NCI-H2107 treated with DMSO at 0.1 percent for 48 hours (cell line): ENCODE data around the gene CYP21A2.
"Not testable (repeated sequence)": the region's sequence is repeated elsewhere in the genome, so short reads cannot be mapped to it uniquely, and the experiment has no call there.

ENCODE experiments used
- DNase-seq: peaks from one replicate; lab custom pipeline; 2025; ENCODE audit not compliant: unreplicated experiment; lab: John Stamatoyannopoulos, UW

Gene CYP21A2

DNA sequence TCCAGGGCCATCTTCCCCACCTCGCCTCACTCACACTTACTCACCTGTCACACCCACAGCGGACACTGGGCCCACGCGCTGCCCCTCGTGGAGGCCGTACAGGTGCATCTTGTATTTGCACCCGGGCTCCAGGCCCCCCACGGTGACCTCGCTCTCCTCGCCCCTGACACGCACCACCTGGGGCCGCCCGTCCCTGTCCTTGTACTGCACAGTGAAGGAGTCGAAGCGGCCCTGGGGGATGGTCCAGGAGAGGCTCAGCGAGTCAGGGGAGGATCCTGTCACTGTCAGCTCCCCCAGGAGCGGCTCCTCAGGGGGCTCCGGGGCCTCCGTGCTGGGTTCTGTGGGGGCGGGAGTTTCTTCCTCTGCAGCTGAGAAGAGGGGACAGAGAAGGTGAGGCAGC is 14.4 kb downstream of the CYP21A2 start:
- not testable (repeated sequence) for DNase-seq

DNA sequence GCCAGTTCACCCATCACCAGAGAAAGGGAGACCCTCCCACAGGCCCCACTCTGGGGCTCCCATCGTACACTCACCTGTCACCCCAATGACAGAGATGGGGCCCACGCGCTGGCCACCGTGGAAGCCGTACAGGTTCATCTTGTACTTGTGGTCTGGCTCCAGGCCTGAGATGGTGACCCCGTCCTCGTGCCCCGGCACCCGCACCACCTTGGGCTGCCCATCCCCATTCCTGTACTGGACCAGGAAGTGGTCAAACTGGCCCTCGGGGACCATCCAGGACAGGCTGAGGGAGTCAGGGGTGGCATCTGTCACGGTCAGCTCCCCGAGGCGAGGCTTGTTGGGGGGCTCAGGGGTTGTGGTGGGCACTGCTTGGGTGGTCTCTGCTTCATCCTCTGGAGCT is 15.1 kb downstream of the CYP21A2 start:
- DNase-seq, result not testable (repeated sequence)

DNA sequence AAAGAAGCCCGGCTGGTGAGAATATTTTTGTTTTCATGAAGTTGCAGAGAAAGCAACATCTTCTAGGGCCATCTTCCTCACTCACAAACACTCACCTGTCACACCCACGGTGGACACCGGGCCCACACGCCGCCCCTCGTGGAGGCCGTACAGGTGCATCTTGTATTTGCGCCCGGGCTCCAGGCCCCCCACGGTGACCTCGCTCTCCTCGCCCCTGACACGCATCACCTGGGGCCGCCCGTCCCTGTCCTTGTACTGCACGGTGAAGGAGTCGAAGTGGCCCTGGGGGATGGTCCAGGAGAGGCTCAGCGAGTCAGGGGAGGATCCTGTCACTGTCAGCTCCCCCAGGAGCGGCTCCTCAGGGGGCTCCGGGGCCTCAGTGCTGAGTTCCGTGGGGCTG is 17.5 kb downstream of the CYP21A2 start:
- DNase-seq, result not testable (repeated sequence)

DNA sequence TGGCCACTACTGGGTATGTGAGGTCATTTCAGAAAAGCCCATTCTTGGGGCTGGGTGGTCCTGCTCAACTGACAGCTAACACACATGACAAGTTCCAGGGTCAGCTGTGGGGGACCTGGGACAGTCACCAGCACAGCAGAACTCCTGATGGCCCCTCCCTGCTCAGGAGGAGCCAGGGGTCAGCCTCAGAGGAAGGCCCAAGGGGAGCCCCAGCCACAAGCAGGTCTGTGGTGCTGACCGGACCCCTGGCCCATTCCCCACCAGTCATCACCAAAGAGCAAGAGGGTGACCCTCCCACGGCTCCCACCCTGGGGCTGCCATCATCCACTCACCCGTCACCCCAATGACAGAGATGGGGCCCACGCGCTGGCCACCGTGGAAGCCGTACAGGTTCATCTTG is 18.0 kb downstream of the CYP21A2 start:
- DNase-seq, result no peak

DNA sequence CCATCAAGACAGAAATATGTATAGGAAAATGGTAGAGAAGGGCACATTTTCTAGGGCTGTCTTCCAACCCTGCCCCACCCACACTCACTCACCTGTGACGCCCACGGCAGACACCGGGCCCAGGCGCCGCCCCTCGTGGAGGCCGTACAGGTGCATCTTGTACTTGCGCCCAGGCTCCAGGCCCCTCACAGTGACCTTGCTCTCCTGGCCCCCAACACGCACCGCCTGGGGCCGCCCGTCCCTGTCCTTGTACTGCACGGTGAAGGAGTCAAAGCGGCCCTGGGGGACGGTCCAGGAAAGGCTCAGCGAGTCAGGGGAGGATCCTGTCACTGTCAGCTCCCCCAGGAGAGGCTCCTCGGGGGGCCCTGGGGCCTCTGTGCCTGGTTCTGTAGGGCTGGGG is 19.8 kb downstream of the CYP21A2 start:
- no peak for DNase-seq

DNA sequence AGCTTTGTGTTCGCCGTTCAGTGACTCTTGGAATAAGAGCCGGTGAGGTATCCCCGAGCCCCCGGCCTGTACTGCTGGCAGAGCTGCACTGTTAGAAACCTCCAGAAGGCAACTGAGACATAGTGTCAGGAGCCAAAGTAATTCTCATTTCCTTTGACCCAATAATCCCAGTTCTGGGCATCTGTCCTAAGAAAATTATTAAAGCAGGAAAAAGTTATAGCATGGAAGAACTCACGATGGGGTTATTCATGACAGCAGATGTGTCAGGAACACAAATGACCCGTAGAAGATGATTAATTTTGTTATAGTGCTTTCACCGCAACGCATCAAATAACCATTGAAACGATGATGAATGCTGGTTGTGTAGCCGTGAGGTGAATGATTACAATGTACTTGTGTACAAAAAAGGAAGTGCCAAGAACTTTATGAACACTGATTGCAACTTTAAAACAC is 20.3 kb downstream of the CYP21A2 start:
- DNase-seq, result no peak

DNA sequence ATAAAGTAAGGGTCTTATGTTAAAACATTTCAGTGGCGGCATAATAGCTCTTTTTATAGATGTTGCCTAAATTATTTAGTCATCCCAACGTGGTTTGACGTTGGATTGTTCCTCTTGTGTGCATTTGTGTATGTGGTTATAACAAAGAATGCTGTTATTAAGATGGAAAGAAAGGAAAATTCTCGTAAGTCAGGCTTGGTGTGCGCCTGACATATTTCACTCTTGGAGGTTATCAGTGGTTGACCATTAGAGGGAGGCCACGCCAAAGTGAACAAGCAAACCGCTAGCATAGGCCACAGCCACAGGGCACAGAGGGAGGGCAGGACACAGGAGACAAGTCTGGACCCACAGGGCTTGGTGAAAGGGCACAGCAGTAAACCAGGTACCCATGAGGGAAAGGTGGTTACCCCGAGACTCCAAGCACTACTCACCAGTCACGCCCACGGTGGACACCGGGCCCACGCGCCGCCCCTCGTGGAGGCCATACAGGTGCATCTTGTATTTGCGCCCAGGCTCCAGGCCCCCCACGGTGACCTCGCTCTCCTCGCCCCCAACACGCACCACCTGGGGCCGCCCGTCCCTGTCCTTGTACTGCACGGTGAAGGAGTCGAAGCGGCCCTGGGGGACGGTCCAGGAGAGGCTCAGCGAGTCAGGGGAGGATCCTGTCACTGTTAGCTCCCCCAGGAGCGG is 22.9 kb downstream of the CYP21A2 start:
- no peak for DNase-seq

DNA sequence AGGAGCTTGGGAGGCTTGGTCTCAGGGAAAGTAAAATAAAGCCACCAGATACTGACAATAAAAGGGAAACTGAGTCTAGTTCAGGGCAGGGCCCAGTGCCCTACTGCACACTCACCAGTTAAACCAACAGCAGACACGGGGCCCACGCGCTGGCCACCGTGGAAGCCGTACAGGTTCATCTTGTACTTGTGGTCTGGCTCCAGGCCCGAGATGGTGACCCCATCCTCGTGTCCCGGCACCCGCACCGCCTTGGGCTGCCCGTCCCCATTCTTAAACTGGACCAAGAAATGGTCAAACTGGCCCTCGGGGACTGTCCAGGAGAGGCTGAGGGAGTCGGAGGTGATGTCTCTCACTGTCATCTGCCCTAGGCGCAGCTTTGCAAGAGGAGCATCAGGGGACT is 26.5 kb downstream of the CYP21A2 start:
- no peak for DNase-seq

DNA sequence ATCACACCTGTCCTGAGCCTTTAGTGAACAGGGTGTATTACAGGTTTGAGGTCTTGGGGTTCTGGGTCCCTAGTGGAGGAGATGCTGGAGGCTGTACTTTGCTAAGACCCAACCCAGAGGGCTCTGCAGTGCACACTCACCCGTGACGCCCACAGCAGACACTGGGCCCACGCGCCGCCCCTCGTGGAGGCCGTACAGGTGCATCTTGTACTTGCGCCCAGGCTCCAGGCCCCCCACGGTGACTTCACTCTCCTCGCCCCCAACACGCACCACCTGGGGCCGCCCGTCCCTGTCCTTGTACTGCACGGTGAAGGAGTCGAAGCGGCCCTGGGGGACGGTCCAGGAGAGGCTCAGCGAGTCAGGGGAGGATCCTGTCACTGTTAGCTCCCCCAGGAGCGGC is 29.3 kb downstream of the CYP21A2 start:
- not testable (repeated sequence) for DNase-seq

DNA sequence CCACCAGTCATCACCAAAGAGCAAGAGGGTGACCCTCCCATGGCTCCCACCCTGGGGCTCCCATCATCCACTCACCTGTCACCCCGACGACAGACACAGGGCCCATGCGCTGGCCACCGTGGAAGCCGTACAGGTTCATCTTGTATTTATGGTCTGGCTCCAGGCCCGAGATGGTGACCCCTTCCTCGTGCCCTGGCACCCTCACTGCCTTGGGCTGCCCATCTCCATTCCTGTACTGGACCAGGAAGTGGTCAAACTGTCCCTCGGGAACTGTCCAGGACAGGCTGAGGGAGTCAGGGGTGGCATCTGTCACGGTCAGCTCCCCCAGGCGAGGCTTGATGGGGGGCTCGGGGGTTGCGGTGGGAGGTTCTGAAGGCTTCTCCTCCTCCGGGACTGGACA is 30.1 kb downstream of the CYP21A2 start:
- not testable (repeated sequence) for DNase-seq

DNA sequence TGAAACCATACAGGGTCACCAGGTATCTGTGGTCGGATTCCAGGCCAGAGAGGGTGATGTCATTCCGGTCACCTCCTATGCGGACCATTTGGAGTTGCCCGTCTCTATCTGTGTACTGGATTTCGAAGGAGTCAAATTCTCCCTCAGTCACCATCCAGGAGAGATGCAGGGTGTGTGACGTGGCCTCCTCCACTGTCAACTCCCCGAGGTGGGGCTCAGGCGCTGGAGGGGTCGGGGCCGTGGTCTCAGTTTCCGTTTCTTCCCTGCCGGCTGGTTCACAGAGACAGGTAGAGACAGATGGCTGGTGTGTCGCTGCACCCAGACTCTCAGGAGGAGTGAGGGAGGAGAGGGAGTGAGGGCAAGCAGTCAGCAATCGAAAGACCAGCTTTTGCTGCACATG is 30.7 kb downstream of the CYP21A2 start:
- DNase-seq, result no peak

DNA sequence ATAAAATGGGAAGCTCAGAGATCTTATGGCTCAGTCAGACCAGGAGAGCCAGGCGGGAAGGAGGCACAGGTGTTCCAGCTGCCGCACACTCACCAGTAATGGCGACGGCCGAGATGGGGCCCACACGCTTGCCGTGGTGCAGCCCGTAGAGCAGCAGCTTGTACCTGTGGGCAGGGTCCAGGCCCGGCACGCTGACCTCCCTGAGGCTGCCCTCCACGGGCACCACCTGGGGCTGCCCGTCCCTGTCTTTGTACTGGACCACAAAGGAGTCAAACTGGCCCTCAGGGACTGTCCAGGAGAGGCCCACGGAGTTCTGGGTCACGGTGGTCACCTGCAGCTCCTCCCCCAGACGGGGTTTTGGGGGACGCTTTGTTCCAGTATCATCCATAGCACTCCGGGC is 31.2 kb downstream of the CYP21A2 start:
- DNase-seq, result no peak

DNA sequence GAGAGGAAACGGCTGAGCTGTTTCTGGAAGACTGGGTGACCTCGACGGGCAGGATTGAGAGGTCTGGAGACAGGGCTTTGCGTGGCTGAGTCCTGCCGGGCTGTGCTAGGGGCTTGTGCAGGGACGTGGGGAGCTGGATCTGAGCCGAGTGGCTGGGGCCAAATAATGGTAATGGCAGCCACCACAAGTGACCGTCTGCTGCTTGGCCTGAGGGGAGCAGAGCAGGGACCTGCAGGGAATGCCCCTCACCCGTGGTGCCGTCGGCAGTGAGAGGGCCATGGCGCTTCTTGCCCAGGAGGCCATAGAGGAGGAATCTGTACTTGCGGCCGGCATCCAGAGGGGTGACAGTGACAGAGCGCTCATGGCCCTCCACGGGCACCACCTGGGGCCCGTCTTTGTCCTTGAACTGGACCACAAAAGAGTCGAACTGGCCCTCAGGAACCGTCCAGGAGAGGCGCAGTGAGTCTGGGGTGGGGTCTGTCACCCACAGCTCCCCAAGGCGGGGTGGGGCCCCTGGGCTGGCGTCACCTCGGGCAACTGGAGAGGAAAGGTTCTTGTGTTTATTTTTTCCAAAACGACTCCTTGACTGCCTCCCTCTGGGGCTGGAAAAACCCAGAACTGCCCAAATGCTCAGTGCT is 31.8 kb downstream of the CYP21A2 start:
- no peak for DNase-seq

DNA sequence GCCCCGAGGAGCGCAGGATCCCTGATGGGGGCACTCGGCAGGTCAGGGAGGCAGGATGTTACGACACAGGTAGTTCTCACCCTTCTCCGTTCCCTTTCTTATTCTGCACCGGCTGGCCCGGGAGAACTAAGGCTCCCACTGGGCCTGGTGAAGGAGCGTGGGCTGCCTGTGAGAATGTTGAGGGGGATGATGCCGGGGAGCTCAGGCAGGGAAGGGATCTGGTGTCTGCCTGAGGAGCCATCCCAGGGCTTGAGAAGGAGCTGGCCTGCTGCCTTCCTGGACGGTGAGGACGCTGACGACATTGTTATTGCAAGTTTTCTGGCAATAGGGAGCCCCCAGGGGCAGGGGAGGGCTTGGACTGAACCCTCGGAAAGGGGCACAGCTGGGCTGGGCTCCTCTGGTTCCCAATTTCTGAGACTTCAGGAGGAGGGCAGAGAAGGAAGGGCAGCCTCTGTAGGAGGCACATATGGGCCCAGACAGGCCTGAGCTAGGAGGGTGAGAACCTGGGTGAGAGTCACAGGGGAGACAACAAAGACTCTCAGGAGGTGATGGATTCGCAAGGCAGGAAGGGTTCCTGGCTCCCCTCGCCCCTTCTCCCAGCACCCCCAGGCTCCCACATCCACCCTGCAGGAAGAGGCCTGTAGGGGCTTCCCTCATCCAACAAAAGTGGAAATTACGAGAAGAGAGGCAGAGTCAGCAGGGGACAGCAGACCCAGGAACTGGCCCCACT is 32.8 kb downstream of the CYP21A2 start:
- DNase-seq, result no peak

DNA sequence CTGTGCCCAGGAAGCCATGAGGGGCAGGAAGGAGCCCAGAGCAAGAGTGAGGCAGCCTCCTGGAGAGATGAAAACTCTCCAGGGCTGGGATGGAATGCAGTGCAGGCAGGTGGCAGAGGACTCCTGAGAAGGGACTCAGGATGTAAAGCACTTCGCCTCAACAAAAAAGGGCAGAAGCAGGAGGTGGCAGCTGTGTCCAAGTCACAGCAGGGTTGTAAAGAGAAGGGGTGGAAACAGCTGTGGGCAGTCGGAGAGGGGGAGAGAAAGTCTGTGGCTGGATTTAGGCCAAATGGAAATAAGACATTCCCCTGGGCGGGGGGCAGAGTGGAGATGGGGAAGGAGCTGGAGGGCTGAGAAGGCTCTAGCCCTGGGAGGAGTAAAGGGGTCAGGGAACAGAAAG is 34.9 kb downstream of the CYP21A2 start:
- no peak for DNase-seq

DNA sequence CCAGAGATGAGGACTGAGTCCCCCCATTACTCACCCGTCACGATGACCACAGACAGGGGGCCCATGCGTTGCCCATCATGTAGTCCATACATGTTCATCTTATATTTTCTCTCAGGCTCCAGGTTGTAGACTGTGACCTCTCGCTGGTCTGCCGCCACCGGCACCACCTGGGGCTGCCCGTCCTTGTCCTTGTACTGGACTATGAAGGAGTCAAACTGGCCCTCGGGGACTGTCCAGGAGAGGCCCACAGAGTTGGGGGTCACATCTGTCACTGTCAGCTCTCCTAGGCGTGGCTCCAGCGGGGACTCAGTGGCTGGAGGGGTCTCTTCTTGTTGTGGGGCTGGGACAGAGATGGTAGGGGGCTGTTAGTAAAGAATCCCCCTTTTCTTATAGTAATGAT is 35.4 kb downstream of the CYP21A2 start:
- DNase-seq, result no peak

DNA sequence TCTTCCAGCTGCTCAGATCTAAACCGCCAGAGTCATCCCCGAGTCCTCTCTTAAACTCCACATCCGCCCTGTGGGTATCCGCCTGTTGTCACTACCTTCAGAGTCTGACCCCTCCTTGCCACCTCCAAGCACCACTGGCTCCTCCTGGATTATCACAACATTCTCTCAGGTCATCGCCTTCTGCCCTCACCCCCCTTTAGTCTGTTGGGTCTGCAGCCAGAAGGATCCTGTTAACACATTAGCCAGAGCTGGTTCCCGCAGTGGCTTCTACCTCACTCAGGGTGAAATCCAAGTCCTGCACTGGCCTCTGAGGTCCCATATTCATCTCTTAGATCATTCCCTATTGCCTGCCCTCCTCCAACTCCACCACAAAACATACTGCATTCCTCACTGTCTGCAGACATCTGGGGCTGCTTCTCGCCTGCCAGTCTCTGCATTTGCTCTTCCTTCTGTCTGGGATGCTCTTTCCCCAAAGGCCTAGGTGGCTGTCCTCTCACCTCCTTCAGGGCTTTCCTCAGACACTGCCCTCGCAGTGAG is 36.8 kb downstream of the CYP21A2 start:
- no peak for DNase-seq

DNA sequence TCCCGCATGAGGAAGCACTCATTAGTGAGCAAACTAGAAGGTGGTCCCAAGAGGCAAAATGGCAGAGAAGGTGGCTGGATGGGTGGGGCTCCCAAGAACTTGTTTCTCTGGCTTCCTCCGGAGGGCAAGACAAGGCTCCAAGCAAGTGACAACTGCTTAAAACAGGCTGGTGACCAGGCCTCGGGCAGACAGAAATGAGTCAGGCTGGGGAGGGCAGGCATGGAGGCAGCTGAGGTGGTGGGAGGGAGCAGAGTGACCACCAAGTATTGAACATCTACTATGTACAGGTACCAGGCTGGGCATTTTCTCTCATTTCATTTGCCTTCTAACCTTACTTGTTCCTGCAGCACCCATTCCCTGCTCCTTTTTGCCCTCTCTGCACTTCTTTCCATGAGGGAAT is 37.6 kb downstream of the CYP21A2 start:
- no peak for DNase-seq

DNA sequence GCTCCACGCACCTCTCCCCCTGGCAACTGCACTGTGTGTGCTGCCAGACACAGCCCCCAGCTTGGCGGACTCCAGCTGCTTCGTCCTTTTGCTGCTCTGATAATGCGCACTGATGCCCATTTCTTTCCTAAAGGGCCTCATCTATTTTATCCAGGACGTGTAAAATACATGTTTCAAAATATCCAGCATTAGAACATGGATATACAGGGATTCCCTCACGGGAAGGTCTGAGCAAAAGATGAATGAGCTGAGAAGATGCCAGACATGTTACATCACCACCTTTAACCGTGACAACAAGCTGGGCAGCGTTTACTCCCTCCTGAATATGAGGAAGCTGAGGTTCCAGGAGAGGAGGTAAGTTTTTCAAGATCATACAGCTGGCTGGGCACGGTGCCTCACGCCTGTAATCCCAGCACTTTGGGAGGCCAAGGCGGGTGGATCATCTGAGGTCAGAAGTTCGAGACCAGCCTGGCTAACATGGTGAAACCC is 38.1 kb downstream of the CYP21A2 start:
- no peak for DNase-seq

DNA sequence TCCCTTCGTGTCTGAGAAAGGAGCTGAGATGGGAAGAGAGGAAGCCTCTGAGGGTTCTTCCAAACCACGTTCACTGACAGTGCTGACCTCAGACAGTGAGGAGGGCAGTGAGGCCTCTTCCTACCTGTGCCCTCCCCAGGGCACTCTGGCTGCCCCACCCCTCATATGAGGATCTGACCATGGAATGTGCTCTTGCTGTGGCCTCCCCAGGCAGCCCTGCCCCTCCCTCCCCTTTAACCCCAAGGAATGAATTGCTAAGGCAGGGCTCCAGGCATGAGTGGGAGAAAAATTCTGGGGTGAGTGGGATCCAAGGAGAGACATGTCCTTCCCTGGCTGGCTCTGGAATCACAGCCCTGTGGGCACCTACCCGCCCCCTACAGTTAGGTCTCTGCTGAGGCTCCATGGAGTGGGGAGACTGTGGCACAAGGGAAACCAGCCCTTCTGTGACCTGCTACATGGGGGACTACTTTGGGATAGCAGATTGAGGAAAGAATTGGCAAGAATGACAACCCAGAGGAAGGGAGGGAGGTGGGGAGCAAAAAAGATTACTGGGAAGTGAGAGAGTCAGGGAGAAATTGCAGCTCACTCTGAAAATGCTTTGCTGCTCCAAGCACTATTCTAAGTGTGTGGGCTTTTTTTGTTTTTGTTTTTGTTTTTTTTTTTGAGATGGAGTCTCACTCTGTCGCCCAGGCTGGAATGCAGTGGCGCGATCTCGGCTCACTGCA is 41.5 kb downstream of the CYP21A2 start:
- DNase-seq, result no peak
